NT2/D1 (cell line): Measurements from ENCODE around the gene NYAP1.

Experiments
- SUZ12 ChIP-seq: IDR thresholded peaks from 2 replicates; pipeline ENCODE4 v1.6.1; 2011; ENCODE audit not compliant: insufficient read length, insufficient read depth; ENCODE audit errors: extremely low read depth
- YY1 ChIP-seq: IDR thresholded peaks from 2 replicates; pipeline ENCODE4 v1.6.1; 2011; ENCODE audit not compliant: insufficient read length, insufficient read depth
- ZNF274 ChIP-seq: IDR thresholded peaks from 2 replicates; pipeline ENCODE4 v1.6.1; 2011; ENCODE audit warnings: mild to moderate bottlenecking, low read depth, low read length

- TF ChIP-seq YY1 (no peak), ZNF274 (no peak), SUZ12 (no peak)
Observed at GRCh38 chr7:100489121-100489520, 5.4 kb downstream of the NYAP1 start.
